GM18507 (cell line): ENCODE data around the gene ADORA1.
A peak's percentile ranks its signal among the peaks of the same experiment; 100 is the strongest.

Source experiments
- DNase-seq: peaks from one replicate; pipeline ENCODE4 v3.0.0; 2011; ENCODE audit warnings: low read depth; ENCODE audit not compliant: insufficient read length; ENCODE audit errors: extremely low spot score
- FAIRE-seq: peaks from 2 replicates; lab custom pipeline; 2011; peaks lifted over from hg19 to GRCh38; lab: Jason Lieb, UNC

ADORA1 gene

GRCh38 chr1:203178821-203179666 lies 51.5 kb downstream of the ADORA1 start:
- FAIRE-seq (no peak), DNase-seq (no peak)

GRCh38 chr1:203179667-203180005 lies 52.1 kb downstream of the ADORA1 start:
- no peak for DNase-seq
- no peak for FAIRE-seq

GRCh38 chr1:203180611-203181330 lies 53.2 kb downstream of the ADORA1 start:
- no peak for DNase-seq
- FAIRE-seq: peak; percentile 42

GRCh38 chr1:203181586-203182386 lies 54.3 kb downstream of the ADORA1 start:
- no peak for FAIRE-seq

GRCh38 chr1:203182387-203182953 lies 54.9 kb downstream of the ADORA1 start:
- DNase-seq (no peak), FAIRE-seq (no peak)

More at GRCh38 chr1:203181586-203182386, 54.3 kb downstream of the ADORA1 start:
- no peak for DNase-seq

- DNase-seq (no peak), FAIRE-seq (no peak)
Measured at GRCh38 chr1:203183828-203184227, 56.3 kb downstream of the ADORA1 start.

- no peak for FAIRE-seq
- no peak for DNase-seq
Measured at GRCh38 chr1:203184467-203184866, 56.9 kb downstream of the ADORA1 start.

GRCh38 chr1:203185061-203185461 lies 57.5 kb downstream of the ADORA1 start:
- FAIRE-seq: no peak
- DNase-seq: no peak

- DNase-seq (no peak), FAIRE-seq (no peak)
Measured at GRCh38 chr1:203185585-203185984, 58.1 kb downstream of the ADORA1 start.

- no peak for FAIRE-seq
- DNase-seq: no peak
Measured at GRCh38 chr1:203186091-203186445, 58.5 kb downstream of the ADORA1 start.

- no peak for DNase-seq
- no peak for FAIRE-seq
Measured at GRCh38 chr1:203186446-203187303, 59.1 kb downstream of the ADORA1 start, which contains the start of gene CHI3L1. TSS of gene CHI3L1 (minus strand) at chr1:203186704. CDS start at chr1:203186623, 81 bp downstream.

GRCh38 chr1:203187304-203187685 lies 59.8 kb downstream of the ADORA1 start:
- no peak for FAIRE-seq
- DNase-seq: no peak

GRCh38 chr1:203187689-203188264 lies 60.3 kb downstream of the ADORA1 start:
- no peak for FAIRE-seq
- DNase-seq: no peak

GRCh38 chr1:203188686-203189232 lies 61.2 kb downstream of the ADORA1 start:
- DNase-seq: no peak
- FAIRE-seq: no peak

- DNase-seq (no peak), FAIRE-seq (no peak)
Measured at GRCh38 chr1:203189951-203190352, 62.4 kb downstream of the ADORA1 start.

GRCh38 chr1:203190949-203191348 lies 63.4 kb downstream of the ADORA1 start:
- FAIRE-seq (no peak), DNase-seq (no peak)

GRCh38 chr1:203196371-203196770 lies 68.8 kb downstream of the ADORA1 start:
- no peak for DNase-seq
- FAIRE-seq: no peak

- DNase-seq: no peak
- FAIRE-seq: no peak
Measured at GRCh38 chr1:203197625-203198024, 70.1 kb downstream of the ADORA1 start.
